H9 (cell line): ENCODE results near the gene LPCAT3. TPM values are rescaled to one million over a fixed set of nuclear protein-coding genes. Genes with fewer than 3 reads are reported as not detected.

ENCODE experiments used
- DNase-seq: peaks from one replicate; pipeline ENCODE4 v3.0.0-alpha.2; 2017
- H2AFZ ChIP-seq: one replicate; pipeline ENCODE4 v1.6.1; 2013; ENCODE audit warnings: mild to moderate bottlenecking, low read length, control low read depth, moderate library complexity
- H2AK5ac ChIP-seq: 2 replicates; pipeline ENCODE4 v1.6.1; 2013; ENCODE audit warnings: low read length, control low read depth, mixed read lengths; ENCODE audit not compliant: insufficient read length
- H2BK120ac ChIP-seq: one replicate; pipeline ENCODE4 v1.6.1; 2013; ENCODE audit warnings: low read depth, mild to moderate bottlenecking, low read length, control low read depth, inconsistent platforms; ENCODE audit not compliant: poor library complexity, severe bottlenecking
- H2BK12ac ChIP-seq: 2 replicates; pipeline ENCODE4 v1.6.1; 2013; ENCODE audit warnings: low read length, control low read depth, mixed read lengths, low read depth; ENCODE audit not compliant: insufficient read length
- H2BK15ac ChIP-seq: 2 replicates; pipeline ENCODE4 v1.6.1; 2013; ENCODE audit warnings: low read depth, low read length, control low read depth
- H2BK20ac ChIP-seq: one replicate; pipeline ENCODE4 v1.6.1; 2013; ENCODE audit warnings: low read depth, mild to moderate bottlenecking, low read length, control low read depth, inconsistent platforms; ENCODE audit not compliant: poor library complexity, severe bottlenecking
- H2BK5ac ChIP-seq: 2 replicates; pipeline ENCODE4 v1.6.1; 2013; ENCODE audit warnings: low read length, control low read depth, mixed read lengths; ENCODE audit not compliant: insufficient read length
- H3K14ac ChIP-seq: 2 replicates; pipeline ENCODE4 v1.6.1; 2013; ENCODE audit warnings: low read length, control low read depth; ENCODE audit not compliant: insufficient read depth
- H3K18ac ChIP-seq: 2 replicates; pipeline ENCODE4 v1.6.1; 2013; ENCODE audit warnings: low read depth, mild to moderate bottlenecking, mixed read lengths, low read length, control low read depth; ENCODE audit not compliant: insufficient read length
- H3K23ac ChIP-seq: 2 replicates; pipeline ENCODE4 v1.6.1; 2013; ENCODE audit warnings: low read length, control low read depth, mixed read lengths, low read depth; ENCODE audit not compliant: insufficient read length
- H3K23me2 ChIP-seq: 2 replicates; pipeline ENCODE4 v1.6.1; 2013; ENCODE audit warnings: low read depth, mild to moderate bottlenecking, mixed read lengths, low read length, control low read depth; ENCODE audit not compliant: insufficient read length, poor library complexity, severe bottlenecking
- H3K27ac ChIP-seq: 2 replicates; pipeline ENCODE4 v1.5.1; 2013; ENCODE audit warnings: low read length, control low read depth, mixed read lengths, low read depth; ENCODE audit not compliant: insufficient read length
- H3K27me3 ChIP-seq: 2 replicates; pipeline ENCODE4 v1.6.1; 2013; ENCODE audit warnings: low read length, control low read depth, inconsistent platforms; ENCODE audit not compliant: insufficient read depth
- H3K4ac ChIP-seq: 2 replicates; pipeline ENCODE4 v1.6.1; 2013; ENCODE audit warnings: low read depth, mild to moderate bottlenecking, control low read depth, inconsistent platforms, low read length, moderate library complexity
- H3K4me1 ChIP-seq: 2 replicates; pipeline ENCODE4 v1.6.1; 2013; ENCODE audit warnings: low read length, control low read depth, inconsistent platforms; ENCODE audit not compliant: insufficient read depth
- H3K4me2 ChIP-seq: 2 replicates; pipeline ENCODE4 v1.6.1; 2013; ENCODE audit warnings: low read length, control low read depth, mixed read lengths; ENCODE audit not compliant: insufficient read length, insufficient read depth
- H3K56ac ChIP-seq: 2 replicates; pipeline ENCODE4 v1.6.1; 2013; ENCODE audit warnings: low read depth, mild to moderate bottlenecking, mixed read lengths, low read length, control low read depth; ENCODE audit not compliant: insufficient read length
- H3K79me1 ChIP-seq: 2 replicates; pipeline ENCODE4 v1.6.1; 2013; ENCODE audit warnings: low read depth, mild to moderate bottlenecking, moderate library complexity, low read length, control low read depth, inconsistent platforms; ENCODE audit not compliant: insufficient read depth, poor library complexity, severe bottlenecking
- H3K79me2 ChIP-seq: 2 replicates; pipeline ENCODE4 v1.6.1; 2013; ENCODE audit warnings: low read length, control low read depth, inconsistent platforms; ENCODE audit not compliant: insufficient read depth
- H3K9ac ChIP-seq: 2 replicates; pipeline ENCODE4 v1.6.1; 2013; ENCODE audit warnings: low read length, control low read depth, mixed read lengths; ENCODE audit not compliant: insufficient read length; ENCODE audit errors: extremely low read depth
- H3K9me3 ChIP-seq: one replicate; pipeline ENCODE4 v1.6.1; 2013; ENCODE audit warnings: low read depth, low read length, inconsistent platforms; ENCODE audit not compliant: control insufficient read depth
- H3T11ph ChIP-seq: one replicate; pipeline ENCODE4 v1.6.1; 2013; ENCODE audit warnings: mild to moderate bottlenecking, low read length, control low read depth, inconsistent platforms
- H4K20me1 ChIP-seq: one replicate; pipeline ENCODE4 v1.6.1; 2013; ENCODE audit not compliant: control insufficient read depth, insufficient read length, insufficient read depth
- H4K5ac ChIP-seq: 2 replicates; pipeline ENCODE4 v1.6.1; 2013; ENCODE audit warnings: low read depth, mild to moderate bottlenecking, mixed read lengths, low read length, control low read depth; ENCODE audit not compliant: insufficient read length
- H4K8ac ChIP-seq: replicated peaks from 2 replicates; pipeline ENCODE4 v1.6.1; 2013; ENCODE audit warnings: low read length, control low read depth, mixed read lengths, low read depth; ENCODE audit not compliant: insufficient read length
- H4K91ac ChIP-seq: 2 replicates; pipeline ENCODE4 v1.6.1; 2013; ENCODE audit warnings: low read depth, mild to moderate bottlenecking, moderate library complexity, mixed read lengths, low read length, control low read depth; ENCODE audit not compliant: insufficient read length
- H3K27ac Mint-ChIP-seq, 3 experiments: 2 replicates in 2 of 3; 3 replicates in 1 of 3; pipeline ENCODE4 v1.8.0; 2020 to 2021; ENCODE audit warnings: mixed read lengths in 3 of 3, mild to moderate bottlenecking in 1 of 3, moderate library complexity in 1 of 3
- H3K27me3 Mint-ChIP-seq: 2 replicates; pipeline ENCODE4 v1.8.0; 2021; ENCODE audit warnings: low read depth, mild to moderate bottlenecking, moderate library complexity, mixed read lengths
- H3K36me3 Mint-ChIP-seq, 3 experiments: 2 replicates in 2 of 3; 3 replicates in 1 of 3; pipeline ENCODE4 v1.8.0; 2020 to 2021; ENCODE audit warnings: low read depth in 3 of 3, mixed read lengths in 3 of 3; ENCODE audit not compliant: insufficient read depth in 1 of 3
- H3K4me1 Mint-ChIP-seq, 2 experiments: 2 replicates each; pipeline ENCODE4 v1.8.0; 2020; ENCODE audit warnings: mixed read lengths in 2 of 2
- H3K4me3 Mint-ChIP-seq, 2 experiments: 2 replicates in 1 of 2; 3 replicates in 1 of 2; pipeline ENCODE4 v1.8.0; 2020 to 2021; ENCODE audit warnings: mild to moderate bottlenecking in 2 of 2, mixed read lengths in 2 of 2, moderate library complexity in 1 of 2
- H3K9me3 Mint-ChIP-seq, 2 experiments: 2 replicates in 1 of 2; 3 replicates in 1 of 2; pipeline ENCODE4 v1.8.0; 2020; ENCODE audit warnings: mild to moderate bottlenecking in 2 of 2, mixed read lengths in 2 of 2, moderate library complexity in 1 of 2
- WGBS: extraction: QIAGEN DNeasy Blood & Tissue Kit; methylation state at CpG from one replicate; pipeline ENCODE4 v1.1.7; 2013; ENCODE audit warnings: missing lambda C conversion rate, low lambda C conversion rate, mixed read lengths; ENCODE audit not compliant: insufficient read length; ENCODE audit errors: extremely low coverage; 5-methylcytosine and 5-hydroxymethylcytosine counted together
- total RNA-seq: library from RNA; stranded (reverse); gene quantifications from 2 replicates; pipeline ENCODE4 v1.2.1, GENCODE V29; 2021
- TF ChIP-seq, protein P1 (sequence below): fragments of 200-600 bp; sonication (generic); conservative IDR thresholded peaks from 3 replicates; pipeline ENCODE4 v1.8.0; 2021; ENCODE audit warnings: antibody characterized with exemption, mild to moderate bottlenecking

LPCAT3 gene
- total RNA-seq, 1 experiment from 2014 or later: 47.7 TPM

DNA sequence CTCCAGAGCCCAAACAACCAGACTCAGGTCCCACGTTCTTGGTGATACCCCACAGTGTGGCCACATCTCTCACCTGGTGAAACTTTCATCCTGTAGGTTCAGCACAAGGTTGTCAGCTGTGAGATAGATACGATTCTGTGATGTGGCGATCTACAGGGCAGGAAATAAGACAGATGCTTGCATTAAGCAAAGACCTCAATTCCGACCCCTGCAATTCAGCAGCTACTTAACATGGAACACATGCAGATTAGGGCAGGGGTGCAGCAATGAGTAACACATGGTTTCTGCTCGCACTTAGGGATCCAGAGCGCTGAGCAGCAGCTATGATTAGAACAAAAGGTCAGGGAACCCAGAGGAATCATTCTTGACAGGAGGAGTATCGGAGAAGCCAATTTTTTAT is 51.9 kb downstream of the LPCAT3 start:
- Histone ChIP-seq H4K20me1 (peaks cover 2% of the 10 kb centered on the region), H3K27me3 (no peaks in the 10 kb centered on the region), H3K27ac (no peak overlapping the region), H3K9ac (no peak overlapping the region), H3K4me2 (no peak overlapping the region), H3K4ac (no peak overlapping the region), H2BK20ac (no peak overlapping the region), H3K79me2 (peaks cover 11% of the 10 kb centered on the region; the same call in 1 of the 2 replicates), H3K23ac (no peak overlapping the region), H3K14ac (no peak overlapping the region), H4K5ac (no peak overlapping the region), H3K23me2 (peaks cover 19% of the 10 kb centered on the region), H4K91ac (no peak overlapping the region), H2AFZ (no peak overlapping the region), H2BK12ac (no peak overlapping the region), H2BK120ac (no peak overlapping the region), H2BK5ac (no peak overlapping the region), H4K8ac (no peak overlapping the region), H3K79me1 (peaks cover 7% of the 10 kb centered on the region), H3K9me3 (no peaks in the 10 kb centered on the region), H2BK15ac (no peak overlapping the region), H3K56ac (no peak overlapping the region), H3K18ac (no peak overlapping the region), H3T11ph (no peak overlapping the region), H2AK5ac (no peak overlapping the region), H3K4me1 (peaks cover 4% of the 10 kb centered on the region; the same call in 1 of the 2 replicates)
- peak overlapping the region in 1 of 2 experiments; percentile 54; a peak in 1 of 5 replicates for H3K4me3 Mint-ChIP-seq
- H3K27me3 Mint-ChIP-seq: no peaks in the 10 kb centered on the region
- DNase-seq: no peak
- H3K9me3 Mint-ChIP-seq: no peaks in the 10 kb centered on the region; a peak in 2 of 5 replicates
- peak overlapping the region in 1 of 3 experiments; percentile 83; a peak in 2 of 7 replicates for H3K27ac Mint-ChIP-seq
- TF ChIP-seq, protein P1, sequence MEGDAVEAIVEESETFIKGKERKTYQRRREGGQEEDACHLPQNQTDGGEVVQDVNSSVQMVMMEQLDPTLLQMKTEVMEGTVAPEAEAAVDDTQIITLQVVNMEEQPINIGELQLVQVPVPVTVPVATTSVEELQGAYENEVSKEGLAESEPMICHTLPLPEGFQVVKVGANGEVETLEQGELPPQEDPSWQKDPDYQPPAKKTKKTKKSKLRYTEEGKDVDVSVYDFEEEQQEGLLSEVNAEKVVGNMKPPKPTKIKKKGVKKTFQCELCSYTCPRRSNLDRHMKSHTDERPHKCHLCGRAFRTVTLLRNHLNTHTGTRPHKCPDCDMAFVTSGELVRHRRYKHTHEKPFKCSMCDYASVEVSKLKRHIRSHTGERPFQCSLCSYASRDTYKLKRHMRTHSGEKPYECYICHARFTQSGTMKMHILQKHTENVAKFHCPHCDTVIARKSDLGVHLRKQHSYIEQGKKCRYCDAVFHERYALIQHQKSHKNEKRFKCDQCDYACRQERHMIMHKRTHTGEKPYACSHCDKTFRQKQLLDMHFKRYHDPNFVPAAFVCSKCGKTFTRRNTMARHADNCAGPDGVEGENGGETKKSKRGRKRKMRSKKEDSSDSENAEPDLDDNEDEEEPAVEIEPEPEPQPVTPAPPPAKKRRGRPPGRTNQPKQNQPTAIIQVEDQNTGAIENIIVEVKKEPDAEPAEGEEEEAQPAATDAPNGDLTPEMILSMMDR: no peak
- peaks cover 39 to 57% of the 10 kb centered on the region in 2 experiments for H3K4me1 Mint-ChIP-seq
- WGBS: no CpG with 5 or more reads among the region's 7 CpGs
- H3K36me3 Mint-ChIP-seq: peaks cover 39 to 62% (median 49%) of the 10 kb centered on the region in 3 experiments
